ENCODE results near the gene WDR64.

The WDR64 gene

GRCh38 chr1:241652012-241652411 lies at the start of gene WDR64:
Gene WDR64 (plus strand): TSS chr1:241652281. CDS start chr1:241652485, 204 bp downstream.
- TF ChIP-seq CTCF (IDR thresholded peaks at IDR 0.05), result no peak

GRCh38 chr1:241603731-241604245 lies 48.3 kb upstream of the WDR64 start:
- TF ChIP-seq CTCF (IDR thresholded peaks at IDR 0.05), result no peak

GRCh38 chr1:241605146-241605805 lies 46.8 kb upstream of the WDR64 start:
- peak; percentile 42 for TF ChIP-seq CTCF (IDR thresholded peaks at IDR 0.05)

- TF ChIP-seq CTCF (IDR thresholded peaks at IDR 0.05), result no peak
Observed at GRCh38 chr1:241606544-241606943, 45.5 kb upstream of the WDR64 start.

- TF ChIP-seq CTCF (IDR thresholded peaks at IDR 0.05), result no peak
Observed at GRCh38 chr1:241607497-241607896, 44.6 kb upstream of the WDR64 start.

GRCh38 chr1:241608379-241609033 lies 43.6 kb upstream of the WDR64 start:
- no peak for TF ChIP-seq CTCF (IDR thresholded peaks at IDR 0.05)

- TF ChIP-seq CTCF (IDR thresholded peaks at IDR 0.05), result no peak
Observed at GRCh38 chr1:241610056-241610815, 41.8 kb upstream of the WDR64 start.
